Endothelial cell of umbilical vein (primary cell): ENCODE measurements around the gene CTTNBP2NL. TPM values are rescaled to one million over a fixed set of nuclear protein-coding genes. Genes with fewer than 3 reads are reported as not detected.

Source experiments
- BruUV-seq: library from RNA; stranded (reverse); fragments of 400-500 nt; replicated peaks from 2 replicates; lab custom pipeline; 2021; lab: Mats Ljungman, UMichigan
- CTCF ChIA-PET: fragments of 300-600, 350-600 bp; sonication (Branson Sonifier 250); formaldehyde crosslinking; loops from one replicate; lab custom pipeline; 2021; ENCODE audit warnings: antibody characterized with exemption, inconsistent platforms; lab: Charles Lee
- POLR2A ChIA-PET: fragments of 300-600, 350-600 bp; sonication (Branson Sonifier 250); formaldehyde crosslinking; loops from one replicate; lab custom pipeline; 2021; ENCODE audit warnings: antibody characterized with exemption, inconsistent platforms; lab: Charles Lee
- DNase-seq: peaks from one replicate; pipeline ENCODE4 v3.0.0-alpha.2; 2011; ENCODE audit warnings: low read depth, low spot score
- FAIRE-seq: peaks from 2 replicates; lab custom pipeline; 2011; peaks lifted over from hg19 to GRCh38; lab: Jason Lieb, UNC
- H2AFZ ChIP-seq: 2 replicates; pipeline ENCODE4 v1.6.0; 2012; ENCODE audit warnings: low read depth, low read length, control low read depth, inconsistent platforms
- H3K27ac ChIP-seq: 2 replicates; pipeline ENCODE4 v1.5.1; 2011; ENCODE audit warnings: low read depth, mild to moderate bottlenecking, control low read depth, low read length, moderate library complexity; ENCODE audit not compliant: insufficient read depth
- H3K27me3 ChIP-seq, 2 experiments: 2 replicates each; pipeline versions ENCODE4 v1.6.0 to v1.6.1; 2011; ENCODE audit warnings: low read length in 2 of 2, mixed read lengths in 1 of 2; ENCODE audit not compliant: control insufficient read depth in 2 of 2, insufficient read depth in 2 of 2
- H3K36me3 ChIP-seq, 2 experiments: 2 replicates in 1 of 2; 3 replicates in 1 of 2; pipeline ENCODE4 v1.5.1; 2011; ENCODE audit warnings: low read length in 2 of 2, mild to moderate bottlenecking in 1 of 2, moderate library complexity in 1 of 2; ENCODE audit not compliant: control insufficient read depth in 2 of 2, insufficient read depth in 2 of 2; ENCODE audit errors: extremely low read depth in 1 of 2
- H3K4me1 ChIP-seq: 3 replicates; pipeline ENCODE4 v1.5.1; 2011; ENCODE audit warnings: mild to moderate bottlenecking, low read length; ENCODE audit not compliant: control insufficient read depth, insufficient read depth; ENCODE audit errors: extremely low read depth
- H3K4me2 ChIP-seq: 2 replicates; pipeline ENCODE4 v1.6.1; 2011; ENCODE audit warnings: low read length, control low read depth, mixed read lengths; ENCODE audit not compliant: insufficient read depth
- H3K4me3 ChIP-seq, 3 experiments: fragments of 200-600 bp in 1 of 3; sonication (generic), shearing (Covaris generic) in 1 of 3; replicated peaks in 1 of 3; 2 replicates each; pipeline ENCODE4 v1.5.1; 2011 to 2016; ENCODE audit warnings: control low read depth in 3 of 3, low read length in 3 of 3, mild to moderate bottlenecking in 2 of 3, inconsistent platforms in 1 of 3, low read depth in 1 of 3, moderate library complexity in 1 of 3; ENCODE audit not compliant: insufficient read depth in 1 of 3
- H3K79me2 ChIP-seq: 2 replicates; pipeline ENCODE4 v1.6.0; 2012; ENCODE audit warnings: low read length, inconsistent platforms; ENCODE audit not compliant: control insufficient read depth, insufficient read depth
- H3K9ac ChIP-seq: replicated peaks from 2 replicates; pipeline ENCODE3; 2011; ENCODE audit warnings: low read length, control low read depth; ENCODE audit not compliant: insufficient read depth; ENCODE audit errors: extremely low read depth
- H3K9me1 ChIP-seq: replicated peaks from 3 replicates; pipeline ENCODE4 v1.6.0; 2011; ENCODE audit warnings: mild to moderate bottlenecking, low read length; ENCODE audit not compliant: control insufficient read depth, insufficient read depth; ENCODE audit errors: extremely low read depth
- H3K9me3 ChIP-seq: replicated peaks from 2 replicates; pipeline ENCODE4 v1.5.1; 2012; ENCODE audit warnings: low read length, inconsistent platforms; ENCODE audit not compliant: control insufficient read depth, insufficient read depth
- H4K20me1 ChIP-seq: replicated peaks from 2 replicates; pipeline ENCODE3; 2011; ENCODE audit warnings: mild to moderate bottlenecking, low read length; ENCODE audit not compliant: control insufficient read depth, insufficient read depth; ENCODE audit errors: extremely low read depth
- EZH2 ChIP-seq: IDR thresholded peaks from 2 replicates; pipeline ENCODE4 v1.6.1; 2012; ENCODE audit warnings: borderline replicate concordance, low read depth, mild to moderate bottlenecking, moderate library complexity, low read length, inconsistent platforms; ENCODE audit not compliant: severe bottlenecking
- FOS ChIP-seq: IDR thresholded peaks from 2 replicates; pipeline ENCODE4 v1.6.1; 2011; ENCODE audit warnings: mild to moderate bottlenecking, low read length, moderate library complexity, borderline replicate concordance; ENCODE audit not compliant: insufficient read depth
- GATA2 ChIP-seq: IDR thresholded peaks from 2 replicates; pipeline ENCODE4 v1.7.0; 2011; ENCODE audit warnings: low read depth, mild to moderate bottlenecking, moderate library complexity, mixed read lengths, low read length; ENCODE audit not compliant: insufficient read length, insufficient read depth
- JUN ChIP-seq: IDR thresholded peaks from 2 replicates; pipeline ENCODE4 v1.6.1; 2011; ENCODE audit warnings: borderline replicate concordance, low read depth; ENCODE audit not compliant: insufficient read length, insufficient read depth
- MAX ChIP-seq: IDR thresholded peaks from 2 replicates; pipeline ENCODE4 v1.6.1; 2011; ENCODE audit not compliant: insufficient read depth, insufficient read length
- MYC ChIP-seq: IDR thresholded peaks from one replicate; pipeline ENCODE4 v1.6.1; 2011; ENCODE audit warnings: mild to moderate bottlenecking, low read depth, low read length
- POLR2A ChIP-seq: IDR thresholded peaks from 2 replicates; pipeline ENCODE4 v1.6.1; 2012; ENCODE audit warnings: low read depth, mild to moderate bottlenecking, control low read depth, low read length
- POLR2AphosphoS5 ChIP-seq: IDR thresholded peaks from 2 replicates; pipeline ENCODE4 v1.6.1; 2012; ENCODE audit warnings: low read depth, mild to moderate bottlenecking, control low read depth, low read length, moderate library complexity; ENCODE audit not compliant: insufficient read depth
- dilution Hi-C: fragments of 300-500 bp; cut with MboI; formaldehyde crosslinking; loops from one replicate; pipeline ENCODE4 v1.15.0; 2019; ENCODE audit warnings: low sequenced_read_pairs; ENCODE audit not compliant: extremely low pct_ligation_motif_present
- intact Hi-C: fragments of 100-400 bp; cut with micrococcal nuclease; formaldehyde crosslinking; loops from one replicate; pipeline ENCODE4 v1.10.0; 2022
- polyA plus RNA-seq, 4 experiments: library from polyadenylated mRNA; depleted of rRNA in 3 of 4; stranded (reverse) in 3 of 4; unstranded in 1 of 4; fragments of >200 nt; gene quantifications; 2 replicates each; pipeline versions ENCODE4 v1.2.1 to v1.2.3, GENCODE V29; 2011 to 2012; ENCODE audit warnings: missing spikeins in 1 of 4
- total RNA-seq: library from RNA; stranded (reverse); gene quantifications from 2 replicates; pipeline ENCODE4 v1.2.3, GENCODE V29; 2021
- TF ChIP-seq, protein P1 (sequence below), 2 donors: IDR thresholded peaks; 1 replicate in 1 of 2; 2 replicates in 1 of 2; pipeline ENCODE4 v1.5.1; 2011; ENCODE audit warnings: low read length in 2 of 2, mild to moderate bottlenecking in 2 of 2, moderate library complexity in 2 of 2, control low read depth in 1 of 2, inconsistent platforms in 1 of 2, low read depth in 1 of 2; ENCODE audit not compliant: insufficient read depth in 1 of 2; ENCODE audit errors: extremely low read depth in 1 of 2

The CTTNBP2NL gene
- total and polyA plus RNA-seq, 2 donors (not counting 3 experiments of a cell fraction or from before 2014, with no cell fraction given) = 21.5 to 94.4 TPM

- Histone ChIP-seq H3K9me1 (no peaks in the 10 kb centered on the region), H3K27ac (no peak overlapping the region), H3K9me3 (no peaks in the 10 kb centered on the region), H3K36me3 (no peaks in the 10 kb centered on the region), H3K9ac (no peak overlapping the region), H3K4me1 (no peaks in the 10 kb centered on the region), H4K20me1 (no peaks in the 10 kb centered on the region), H3K4me3 (no peak overlapping the region), H3K4me2 (no peak overlapping the region), H3K27me3 (peaks cover 10 to 12% of the 10 kb centered on the region in 2 experiments), H3K79me2 (no peaks in the 10 kb centered on the region), H2AFZ (no peak overlapping the region)
- intact Hi-C loops (no loop called here), dilution Hi-C loops (no loop called here)
- no peak for FAIRE-seq
- TF ChIP-seq POLR2A (no peak), FOS (no peak), MAX (no peak), JUN (no peak)
- TF ChIP-seq, protein P1, sequence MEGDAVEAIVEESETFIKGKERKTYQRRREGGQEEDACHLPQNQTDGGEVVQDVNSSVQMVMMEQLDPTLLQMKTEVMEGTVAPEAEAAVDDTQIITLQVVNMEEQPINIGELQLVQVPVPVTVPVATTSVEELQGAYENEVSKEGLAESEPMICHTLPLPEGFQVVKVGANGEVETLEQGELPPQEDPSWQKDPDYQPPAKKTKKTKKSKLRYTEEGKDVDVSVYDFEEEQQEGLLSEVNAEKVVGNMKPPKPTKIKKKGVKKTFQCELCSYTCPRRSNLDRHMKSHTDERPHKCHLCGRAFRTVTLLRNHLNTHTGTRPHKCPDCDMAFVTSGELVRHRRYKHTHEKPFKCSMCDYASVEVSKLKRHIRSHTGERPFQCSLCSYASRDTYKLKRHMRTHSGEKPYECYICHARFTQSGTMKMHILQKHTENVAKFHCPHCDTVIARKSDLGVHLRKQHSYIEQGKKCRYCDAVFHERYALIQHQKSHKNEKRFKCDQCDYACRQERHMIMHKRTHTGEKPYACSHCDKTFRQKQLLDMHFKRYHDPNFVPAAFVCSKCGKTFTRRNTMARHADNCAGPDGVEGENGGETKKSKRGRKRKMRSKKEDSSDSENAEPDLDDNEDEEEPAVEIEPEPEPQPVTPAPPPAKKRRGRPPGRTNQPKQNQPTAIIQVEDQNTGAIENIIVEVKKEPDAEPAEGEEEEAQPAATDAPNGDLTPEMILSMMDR (IDR thresholded peaks at IDR 0.05; ENCODE audit: extremely low read depth in 1 of 2, insufficient read depth in 1 of 2, low read depth in 1 of 2, low read length in 2 of 2) = no peak
- POLR2A ChIA-PET = no interaction called here
- DNase-seq = no peak
- CTCF ChIA-PET = interaction anchor here (1.2 to 10.0 kb wide), 8 partner anchors 9 to 890 kb away, joined by 3 to 137 read pairs (median 10); partner anchors contain the start of gene ST7L
- no TSS peak for BruUV-seq
Observed at GRCh38 chr1:112370996-112371395, 25.0 kb upstream of the CTTNBP2NL start.

- POLR2A ChIA-PET = no interaction called here
Observed at GRCh38 chr1:112371775-112372174, 24.2 kb upstream of the CTTNBP2NL start.

More at GRCh38 chr1:112371775-112372174, 24.2 kb upstream of the CTTNBP2NL start:
- no peak overlapping the region for H2AFZ ChIP-seq
- intact Hi-C loops (no loop called here), dilution Hi-C loops (no loop called here)
- H3K9ac ChIP-seq = no peak overlapping the region
- no peaks in the 10 kb centered on the region for H3K9me1 ChIP-seq
- H4K20me1 ChIP-seq = no peaks in the 10 kb centered on the region
- peaks cover 10 to 12% of the 10 kb centered on the region in 2 experiments for H3K27me3 ChIP-seq
- H3K36me3 ChIP-seq = no peaks in the 10 kb centered on the region
- no peaks in the 10 kb centered on the region for H3K9me3 ChIP-seq
- CTCF ChIA-PET = interaction anchor here (1.2 to 10.0 kb wide), 4 partner anchors 8 to 130 kb away, joined by 3 to 137 read pairs (median 38); no protein-coding TSS in a partner anchor
- H3K27ac ChIP-seq = no peak overlapping the region
- no peaks in the 10 kb centered on the region for H3K79me2 ChIP-seq
- no peaks in the 10 kb centered on the region for H3K4me1 ChIP-seq
- no peak for TF ChIP-seq POLR2A
- no peak for TF ChIP-seq JUN
- TF ChIP-seq MAX = no peak
- no peak for TF ChIP-seq EZH2
- TF ChIP-seq, protein P1 (IDR thresholded peaks at IDR 0.05; ENCODE audit: extremely low read depth in 1 of 2, insufficient read depth in 1 of 2, low read depth in 1 of 2, low read length in 2 of 2) = no peak
- TF ChIP-seq MYC = no peak
- TF ChIP-seq FOS = no peak
- TF ChIP-seq GATA2 = no peak
- no peak for TF ChIP-seq POLR2AphosphoS5
- no peak overlapping the region for H3K4me2 ChIP-seq
- BruUV-seq = no TSS peak
- DNase-seq (no peak), FAIRE-seq (no peak)
- H3K4me3 ChIP-seq = no peak overlapping the region
